ENCODE results near the gene CCDC6. TPM values are rescaled to one million over a fixed set of nuclear protein-coding genes. Genes with fewer than 3 reads are reported as not detected.
A peak's percentile ranks its signal among the peaks of the same experiment; 100 is the strongest.

The CCDC6 gene
- total RNA-seq, 4 donors from 2014 or later = 52.5 to 65.8 (median 57.7) TPM

- Histone ChIP-seq H3K36me3 (no peaks in the 10 kb centered on the region), H3K27ac (peak overlapping the region; percentile 70 to 84 (median 80)), H3K4me3 (no peak overlapping the region), H3K4me1 (peaks cover 69 to 100% (median 84%) of the 10 kb centered on the region in 3 donors), H3K27me3 (no peaks in the 10 kb centered on the region), H3K9me3 (no peaks in the 10 kb centered on the region)
- TF ChIP-seq POLR2A (IDR thresholded peaks at IDR 0.05) (no peak), CTCF (IDR thresholded peaks at IDR 0.05) (no peak)
- intact Hi-C loops (cut with DNase I) = no loop called here
- DNase-seq = no peak
- WGBS, 2 donors = 30 to 33% methylated on average over 9 to 10 of the region's 10 CpGs
Measured at GRCh38 chr10:59895629-59896116, 10.7 kb downstream of the CCDC6 start.

GRCh38 chr10:59894114-59894513 is 12.2 kb downstream of the CCDC6 start:
- TF ChIP-seq POLR2A (IDR thresholded peaks at IDR 0.05) (no peak), CTCF (IDR thresholded peaks at IDR 0.05) (no peak)
- H3K4me3 ChIP-seq = no peak overlapping the region
- whole genome bisulfite sequencing, 2 donors = 42 to 48% methylated on average over 4 of the region's 4 CpGs
- intact Hi-C loops (cut with DNase I) = no loop called here
- peaks cover 61 to 100% (median 68%) of the 10 kb centered on the region in 3 donors for H3K4me1 ChIP-seq
- H3K9me3 ChIP-seq = no peaks in the 10 kb centered on the region
- peak overlapping the region; percentile 70 to 84 (median 80) for H3K27ac ChIP-seq
- DNase-seq = no peak
- peaks cover 0 to 13% (median 0%) of the 10 kb centered on the region in 3 donors for H3K36me3 ChIP-seq
- H3K27me3 ChIP-seq = no peaks in the 10 kb centered on the region

- TF ChIP-seq CTCF (IDR thresholded peaks at IDR 0.05) (no peak), POLR2A (IDR thresholded peaks at IDR 0.05) (no peak)
- Histone ChIP-seq H3K4me1 (peaks cover 56 to 100% (median 64%) of the 10 kb centered on the region in 3 donors), H3K36me3 (peaks cover 0 to 20% (median 0%) of the 10 kb centered on the region in 3 donors), H3K9me3 (no peaks in the 10 kb centered on the region), H3K4me3 (no peak overlapping the region), H3K27ac (peak overlapping the region; percentile 70 to 84 (median 80)), H3K27me3 (no peaks in the 10 kb centered on the region)
- intact Hi-C loops (cut with DNase I) = no loop called here
- DNase-seq = no peak
- WGBS, 2 donors = 52 to 75% methylated on average over 3 of the region's 3 CpGs
Measured at GRCh38 chr10:59892697-59893096, 13.7 kb downstream of the CCDC6 start.

GRCh38 chr10:59891936-59892335 is 14.4 kb downstream of the CCDC6 start:
- no peaks in the 10 kb centered on the region for H3K9me3 ChIP-seq
- no peak overlapping the region for H3K4me3 ChIP-seq
- H3K36me3 ChIP-seq = peaks cover 0 to 20% (median 0%) of the 10 kb centered on the region in 3 donors
- peak overlapping the region; percentile 70 to 84 (median 80) for H3K27ac ChIP-seq
- H3K27me3 ChIP-seq = no peaks in the 10 kb centered on the region
- intact Hi-C loops (cut with DNase I) = no loop called here
- 62 to 79% methylated on average over 4 of the region's 4 CpGs for WGBS, 2 donors
- TF ChIP-seq POLR2A (IDR thresholded peaks at IDR 0.05) (no peak), CTCF (IDR thresholded peaks at IDR 0.05) (no peak)
- peaks cover 58 to 100% (median 67%) of the 10 kb centered on the region in 3 donors for H3K4me1 ChIP-seq
- no peak for DNase-seq

- TF ChIP-seq POLR2A (IDR thresholded peaks at IDR 0.05) = no peak
- no peak for TF ChIP-seq CTCF (IDR thresholded peaks at IDR 0.05)
- WGBS, 2 donors = 26 to 29% methylated on average over 3 of the region's 3 CpGs
- DNase-seq = no peak
Measured at GRCh38 chr10:59891349-59891748, 15.0 kb downstream of the CCDC6 start.

More at GRCh38 chr10:59891349-59891748, 15.0 kb downstream of the CCDC6 start:
- peaks cover 0 to 20% (median 0%) of the 10 kb centered on the region in 3 donors for H3K36me3 ChIP-seq
- peak overlapping the region; percentile 24 to 84 (median 76) for H3K27ac ChIP-seq
- H3K4me3 ChIP-seq = no peak overlapping the region
- peaks cover 58 to 100% (median 68%) of the 10 kb centered on the region in 3 donors for H3K4me1 ChIP-seq
- no peaks in the 10 kb centered on the region for H3K9me3 ChIP-seq
- intact Hi-C loops (cut with DNase I) = no loop called here
- H3K27me3 ChIP-seq = no peaks in the 10 kb centered on the region
